GM18907 (cell line): ENCODE results near the gene ATG9A.
"Not testable (repeated sequence)": the region's sequence is repeated elsewhere in the genome, so short reads cannot be mapped to it uniquely, and the experiment has no call there.

ENCODE experiments used
- ATAC-seq: cut with Tn5 transposase; IDR thresholded peaks from one replicate; pipeline ENCODE4 v1.9.1; 2021; ENCODE audit warnings: mild to moderate bottlenecking, moderate library complexity; ENCODE audit not compliant: unreplicated experiment

The ATG9A gene

DNA sequence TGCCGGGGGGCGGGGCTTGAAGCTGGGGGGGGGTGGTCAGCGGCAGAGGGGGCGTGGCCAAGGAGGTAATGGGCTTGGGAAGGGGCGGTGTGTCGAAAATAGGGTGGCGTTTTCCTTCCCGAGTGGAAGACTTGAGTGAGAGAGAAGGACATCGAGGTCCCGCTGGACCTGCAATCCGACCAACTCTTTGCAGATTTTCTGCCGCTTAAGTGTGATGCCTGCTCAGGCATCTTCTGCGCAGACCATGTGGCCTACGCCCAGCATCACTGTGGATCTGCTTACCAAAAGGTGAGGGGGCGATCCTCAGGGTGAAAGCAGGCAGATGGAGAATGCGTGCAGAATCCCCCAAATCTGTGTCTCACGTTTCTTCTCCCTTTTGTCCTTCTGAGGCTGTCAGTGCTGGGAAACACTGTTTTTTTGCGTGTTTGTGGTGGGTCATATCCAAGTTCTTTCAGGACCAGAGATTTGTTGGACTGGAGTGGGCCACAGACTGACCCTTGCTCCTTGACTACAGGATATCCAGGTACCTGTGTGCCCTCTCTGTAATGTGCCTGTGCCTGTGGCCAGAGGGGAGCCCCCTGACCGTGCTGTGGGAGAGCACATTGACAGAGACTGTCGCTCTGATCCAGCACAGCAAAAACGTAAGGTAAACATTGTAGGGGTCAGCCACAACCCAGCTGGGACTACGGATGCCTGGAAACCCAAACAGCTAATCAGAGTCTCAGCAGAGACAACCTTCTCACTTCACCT lies 22.1 kb downstream of the ATG9A start:
- no peak for ATAC-seq

DNA sequence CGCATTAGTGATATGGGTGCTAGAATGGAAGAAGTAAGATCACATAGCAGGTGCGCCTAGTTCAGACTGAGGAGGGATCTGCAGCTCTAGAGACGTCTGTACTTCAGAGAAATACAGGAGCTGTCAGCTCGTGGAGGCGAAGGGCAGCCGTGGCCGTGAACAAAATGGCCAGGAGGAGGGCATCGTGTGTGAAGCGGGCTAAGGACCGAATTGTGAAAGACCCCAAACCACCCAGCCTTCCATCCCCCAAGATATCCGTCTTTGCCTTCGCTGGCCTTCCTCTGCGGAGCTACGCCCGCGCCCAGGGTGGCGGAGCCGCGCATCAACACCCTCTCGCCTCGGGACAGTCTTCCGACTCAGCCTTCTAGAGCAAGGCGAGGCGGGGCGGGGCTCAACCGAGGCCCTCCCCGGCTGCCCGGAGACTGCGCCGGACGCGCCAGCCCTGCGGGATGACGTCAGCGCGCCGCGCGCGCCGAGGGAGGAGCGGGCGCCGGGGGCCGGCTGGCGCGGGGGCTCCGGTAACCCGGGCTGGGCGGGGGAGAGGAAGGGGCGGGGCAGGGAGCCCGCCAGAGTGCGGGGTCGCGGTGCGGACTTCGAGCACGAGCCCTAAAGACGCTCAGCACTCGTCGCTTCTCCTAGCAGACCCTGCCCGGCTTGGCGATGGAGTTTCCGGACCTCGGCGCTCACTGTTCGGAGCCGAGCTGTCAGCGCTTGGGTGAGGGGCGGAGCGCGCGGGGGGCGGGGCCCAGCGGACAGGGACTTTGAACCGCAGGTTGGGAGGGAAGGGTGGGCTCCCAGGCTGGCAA lies 22.9 kb downstream of the ATG9A start, which contains the start of gene ZFAND2B:
Gene ZFAND2B (plus strand): TSS at position 455 of the 806 bp plus-strand sequence. CDS start 206 bp downstream, at position 661.
- ATAC-seq, result peak; percentile 95

DNA sequence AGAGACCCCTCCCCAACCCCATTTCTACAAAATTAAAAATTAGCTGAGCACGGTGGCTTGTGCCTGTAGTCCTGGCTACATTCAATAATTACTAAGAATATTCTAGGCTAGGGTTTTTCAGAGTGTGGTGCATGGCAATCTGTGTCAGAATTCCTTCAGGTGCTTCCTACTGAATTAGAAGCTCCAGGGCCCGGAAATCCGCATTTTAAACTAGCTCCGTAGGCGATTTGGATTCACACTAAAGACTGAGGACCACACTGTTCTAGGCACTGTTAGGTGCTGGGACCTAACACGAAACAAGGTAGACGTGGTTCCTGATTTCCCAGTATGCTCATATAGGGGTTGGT lies 23.5 kb downstream of the ATG9A start:
- ATAC-seq, result no peak

DNA sequence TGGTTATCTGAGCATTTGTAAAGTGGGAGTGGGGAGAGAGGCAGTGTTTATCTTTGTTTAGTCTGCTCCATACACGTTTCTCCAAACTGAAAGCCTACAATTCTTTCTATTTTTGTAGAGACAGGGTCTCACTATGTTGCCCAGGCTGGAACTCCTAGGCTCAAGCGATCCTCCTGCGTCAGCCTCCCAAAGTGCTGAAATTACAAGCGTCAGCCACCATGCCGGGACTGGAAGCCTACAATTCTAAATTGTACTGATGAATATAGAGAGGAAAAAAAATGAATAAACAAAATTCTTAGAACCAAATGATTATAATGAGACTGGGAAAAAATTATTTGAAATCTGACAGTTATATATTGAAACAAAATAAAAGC lies 24.3 kb downstream of the ATG9A start:
- no peak for ATAC-seq

DNA sequence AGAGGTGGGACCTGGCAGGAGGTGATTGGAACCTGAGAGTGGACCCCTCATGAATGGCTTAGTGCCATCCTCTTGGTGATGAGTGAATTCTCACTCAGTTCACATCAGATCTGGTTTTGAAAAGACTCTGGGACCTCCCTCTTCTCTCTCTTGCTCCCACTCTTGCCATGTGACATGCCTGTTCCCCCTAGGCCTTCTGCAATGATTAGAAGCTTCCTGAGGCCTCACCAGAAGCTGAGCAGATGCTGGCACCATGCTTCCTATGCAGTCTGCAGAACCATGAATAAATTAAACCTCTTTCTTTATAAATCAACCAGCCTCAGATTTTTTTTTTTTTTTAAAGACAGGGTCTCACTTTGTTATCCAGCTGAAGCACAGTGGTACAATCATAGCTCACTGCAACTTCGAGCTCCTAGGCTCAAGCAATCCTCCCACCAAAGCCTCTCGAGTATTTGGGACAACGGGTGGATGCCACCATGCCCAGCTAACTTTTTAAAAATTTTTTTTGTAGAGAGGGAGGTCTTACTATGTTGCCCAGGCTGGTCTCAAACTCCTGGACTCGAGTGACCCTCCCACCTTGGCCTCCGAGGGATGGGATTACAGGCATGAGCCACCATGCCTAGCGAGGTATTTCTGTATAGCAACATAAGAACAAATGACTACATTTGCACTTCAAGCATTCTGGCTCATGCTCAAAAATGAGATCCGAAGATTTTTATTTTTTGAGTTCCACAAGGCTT lies 24.8 kb downstream of the ATG9A start:
- no peak for ATAC-seq

DNA sequence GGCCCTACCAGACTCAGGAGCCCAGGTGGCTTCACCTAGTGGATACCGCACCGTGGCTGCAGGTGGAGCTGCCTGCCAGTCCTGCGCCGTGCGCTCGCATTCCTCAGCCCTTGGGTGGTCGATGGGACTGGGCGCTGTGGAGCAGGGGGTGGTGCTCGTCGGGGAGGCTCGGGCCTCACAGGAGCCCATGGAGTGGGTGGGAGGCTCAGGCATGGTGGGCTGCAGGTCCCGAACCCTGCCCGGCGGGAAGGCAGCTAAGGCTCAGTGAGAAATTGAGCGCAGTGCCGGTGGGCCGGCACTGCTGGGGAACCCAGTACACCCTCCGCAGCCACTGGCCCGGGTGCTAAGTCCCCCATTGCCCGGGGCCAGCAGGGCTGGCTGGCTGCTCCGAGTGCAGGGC lies 28.1 kb downstream of the ATG9A start:
- not testable (repeated sequence) for ATAC-seq

DNA sequence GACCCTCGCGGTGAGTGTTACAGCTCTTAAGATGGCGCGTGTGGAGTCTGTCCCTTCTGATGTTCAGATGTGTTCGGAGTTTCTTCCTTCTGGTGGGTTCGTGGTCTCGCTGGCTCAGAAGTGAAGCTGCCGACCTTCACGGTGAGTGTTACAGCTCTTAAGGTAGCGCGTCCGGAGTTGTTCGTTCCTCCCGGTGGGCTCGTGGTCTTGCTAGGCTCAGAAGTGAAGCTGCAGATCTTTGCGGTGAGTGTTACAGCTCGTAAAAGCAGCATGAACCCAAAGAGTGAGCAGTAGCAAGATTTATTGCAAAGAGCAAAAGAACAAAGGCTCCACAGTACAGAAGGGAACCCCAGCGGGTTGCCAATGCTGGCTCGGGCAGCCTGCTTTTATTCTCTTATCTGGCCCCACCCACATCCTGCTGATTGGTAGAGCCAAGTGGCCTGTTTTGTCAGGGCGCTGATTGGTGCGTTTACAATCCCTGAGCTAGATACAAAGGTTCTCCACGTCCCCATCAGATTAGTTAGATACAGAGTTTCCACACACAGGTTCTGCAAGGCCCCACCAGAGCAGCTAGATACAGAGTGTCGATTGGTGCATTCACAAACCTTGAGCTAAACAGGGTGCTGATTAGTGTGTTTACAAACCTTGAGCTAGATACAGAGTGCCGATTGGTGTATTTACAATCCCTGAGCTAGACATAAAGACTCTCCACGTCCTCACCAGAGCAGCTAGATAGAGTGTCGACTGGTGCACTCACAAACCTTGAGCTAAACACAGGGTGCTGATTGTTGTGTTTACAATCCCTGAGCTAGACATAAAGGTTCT lies 28.7 kb downstream of the ATG9A start:
- not testable (repeated sequence) for ATAC-seq

DNA sequence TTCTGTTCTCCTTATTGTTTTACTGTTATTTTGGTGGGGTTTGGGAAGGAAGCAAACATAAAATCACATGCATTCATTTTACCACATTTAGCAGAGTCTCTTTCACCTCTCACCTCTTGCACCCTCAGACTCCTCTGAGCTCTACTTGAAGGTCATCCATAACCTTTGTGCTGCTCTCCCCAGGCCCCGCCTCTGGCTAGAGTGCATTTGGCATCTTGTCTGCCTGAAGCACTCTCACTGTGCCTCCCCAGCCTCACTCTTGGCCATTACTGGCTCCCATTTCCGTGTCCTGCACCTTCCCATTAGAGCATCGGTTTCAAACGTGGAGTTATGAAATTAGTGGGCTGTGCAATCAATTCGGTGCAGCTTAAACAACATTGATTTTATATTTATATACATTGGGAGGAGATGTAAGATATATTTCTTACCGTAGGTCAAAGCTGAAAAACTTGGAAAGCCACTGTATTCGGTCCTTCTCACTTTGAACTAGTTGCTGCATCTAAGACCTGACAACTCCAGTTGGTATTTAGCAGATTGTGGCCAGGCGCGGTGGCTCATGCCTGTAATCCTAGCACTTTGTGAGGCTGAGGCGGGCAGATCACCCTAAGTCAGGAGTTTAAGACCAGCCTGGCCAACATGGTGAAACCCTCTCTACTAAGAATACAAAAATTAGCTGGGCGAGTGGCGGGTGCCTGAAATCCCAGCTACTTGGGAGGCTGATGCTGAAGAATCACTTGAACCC lies 29.8 kb downstream of the ATG9A start:
- no peak for ATAC-seq

DNA sequence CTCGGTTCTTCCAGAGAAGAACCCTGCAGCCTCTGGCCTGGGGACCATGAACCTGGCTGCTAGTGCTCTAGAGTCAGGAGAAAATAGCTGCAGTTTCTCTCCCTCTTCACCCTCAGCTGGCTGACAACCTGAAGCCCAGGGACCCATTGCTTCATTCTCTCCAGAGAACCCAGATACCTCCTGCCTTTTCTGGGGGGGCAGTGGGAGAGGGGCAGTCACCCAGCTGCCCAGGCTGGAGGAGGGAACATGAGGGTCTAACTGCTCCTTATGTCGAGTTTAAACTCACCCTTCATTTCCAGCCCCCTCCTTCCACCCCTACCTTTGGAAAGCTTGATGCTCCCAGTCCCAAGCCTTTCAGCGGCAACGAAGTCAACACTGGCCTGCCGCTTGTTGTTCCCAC lies 30.5 kb downstream of the ATG9A start:
- no peak for ATAC-seq

DNA sequence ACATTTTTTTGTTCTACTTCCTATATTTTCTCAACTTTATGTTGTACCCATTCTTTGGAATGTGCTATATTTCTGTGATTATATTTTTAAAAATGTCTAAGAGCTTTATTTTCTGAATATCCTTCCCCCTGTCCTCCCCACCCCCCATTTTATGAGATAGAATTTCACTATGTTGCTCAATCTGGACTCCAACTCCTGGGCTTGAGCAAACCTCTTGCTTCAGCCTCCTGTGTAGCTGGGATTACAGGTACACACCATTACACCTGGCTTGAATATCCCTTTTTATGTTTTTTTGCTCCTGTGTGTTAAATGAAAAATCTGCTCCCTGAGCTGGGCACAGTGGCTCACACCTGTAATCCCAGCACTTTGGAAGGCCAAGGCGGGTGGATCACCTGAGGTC lies 32.0 kb downstream of the ATG9A start:
- ATAC-seq, result no peak

DNA sequence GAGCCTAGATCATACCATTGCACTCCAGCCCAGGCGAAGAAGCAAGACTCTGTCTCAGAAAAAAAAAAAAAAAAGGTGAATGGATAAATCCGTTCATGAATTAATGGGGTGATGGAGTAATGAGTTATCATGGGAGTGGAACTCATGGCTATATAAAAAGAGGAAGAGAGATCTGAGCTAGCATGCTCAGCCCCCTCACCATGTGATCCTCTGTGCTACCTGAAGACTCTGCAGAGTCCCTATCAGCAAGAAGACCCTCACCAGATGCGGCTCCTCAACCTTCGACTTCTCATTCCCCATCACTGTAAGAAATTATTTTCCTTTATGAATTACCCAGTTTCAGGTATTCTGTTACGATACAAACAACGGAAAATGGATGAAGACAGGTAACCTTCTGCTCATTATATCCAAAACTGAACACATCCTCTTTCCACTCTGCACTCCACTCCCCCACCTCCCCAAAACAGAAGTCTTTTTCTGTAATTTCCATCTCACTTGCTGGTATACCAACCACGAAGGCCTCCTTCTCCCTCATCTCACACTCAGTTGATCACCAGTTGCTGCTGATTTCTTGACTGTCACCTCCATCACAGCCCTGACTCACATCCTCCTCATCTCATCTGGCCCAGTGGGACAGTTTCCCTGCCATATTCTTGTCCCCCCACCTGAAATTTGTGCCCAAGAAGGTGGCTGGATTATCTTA lies 42.5 kb downstream of the ATG9A start:
- ATAC-seq, result no peak

DNA sequence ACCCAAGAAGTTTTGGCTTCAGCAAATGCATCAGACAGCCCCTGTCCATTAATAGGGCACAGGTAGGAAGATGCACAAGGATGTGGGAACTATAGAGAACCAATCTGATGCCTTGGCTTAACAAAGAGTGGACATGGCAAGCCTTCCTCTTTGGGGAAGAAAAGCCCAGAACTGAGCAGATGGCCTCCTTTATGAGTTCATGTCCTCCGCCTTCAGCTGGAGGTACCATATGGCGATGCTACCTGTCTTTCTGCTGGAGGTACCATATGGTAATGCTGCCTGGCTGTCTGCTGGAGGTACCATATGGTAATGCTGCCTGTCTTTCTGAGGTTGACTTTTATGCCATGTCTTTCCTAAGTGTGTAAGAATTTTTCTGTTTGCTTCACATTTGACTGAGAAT lies 45.3 kb downstream of the ATG9A start:
- ATAC-seq, result no peak

DNA sequence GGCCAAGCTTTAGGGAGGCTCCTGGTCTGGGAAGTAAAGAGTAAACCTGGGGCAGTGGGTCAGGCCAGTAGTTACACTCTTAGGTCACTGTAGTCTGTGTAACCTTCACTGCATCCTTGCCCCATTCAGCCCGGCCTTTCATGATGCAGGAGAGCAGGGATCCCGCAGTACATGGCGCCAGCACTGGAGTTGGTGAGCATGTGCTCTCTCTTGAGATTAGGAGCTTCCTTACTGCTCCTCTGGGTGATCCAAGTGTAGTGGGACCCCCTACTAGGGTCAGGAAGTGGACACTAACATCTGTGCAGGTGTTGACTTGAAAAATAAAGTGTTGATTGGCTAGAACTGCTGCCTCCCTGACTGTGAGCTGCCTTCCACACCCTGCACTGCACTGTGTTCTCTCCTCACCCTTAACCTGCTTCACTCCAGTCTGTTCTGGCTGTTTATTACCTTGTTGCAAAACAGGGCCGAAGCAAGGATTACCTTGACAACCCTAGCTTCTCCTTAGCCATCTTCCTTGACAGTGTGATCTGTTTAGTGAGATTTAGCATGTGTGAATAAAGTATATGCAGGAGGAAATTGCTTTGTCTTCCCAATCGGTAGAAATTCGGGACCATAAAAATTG lies 46.2 kb downstream of the ATG9A start:
- ATAC-seq, result no peak

DNA sequence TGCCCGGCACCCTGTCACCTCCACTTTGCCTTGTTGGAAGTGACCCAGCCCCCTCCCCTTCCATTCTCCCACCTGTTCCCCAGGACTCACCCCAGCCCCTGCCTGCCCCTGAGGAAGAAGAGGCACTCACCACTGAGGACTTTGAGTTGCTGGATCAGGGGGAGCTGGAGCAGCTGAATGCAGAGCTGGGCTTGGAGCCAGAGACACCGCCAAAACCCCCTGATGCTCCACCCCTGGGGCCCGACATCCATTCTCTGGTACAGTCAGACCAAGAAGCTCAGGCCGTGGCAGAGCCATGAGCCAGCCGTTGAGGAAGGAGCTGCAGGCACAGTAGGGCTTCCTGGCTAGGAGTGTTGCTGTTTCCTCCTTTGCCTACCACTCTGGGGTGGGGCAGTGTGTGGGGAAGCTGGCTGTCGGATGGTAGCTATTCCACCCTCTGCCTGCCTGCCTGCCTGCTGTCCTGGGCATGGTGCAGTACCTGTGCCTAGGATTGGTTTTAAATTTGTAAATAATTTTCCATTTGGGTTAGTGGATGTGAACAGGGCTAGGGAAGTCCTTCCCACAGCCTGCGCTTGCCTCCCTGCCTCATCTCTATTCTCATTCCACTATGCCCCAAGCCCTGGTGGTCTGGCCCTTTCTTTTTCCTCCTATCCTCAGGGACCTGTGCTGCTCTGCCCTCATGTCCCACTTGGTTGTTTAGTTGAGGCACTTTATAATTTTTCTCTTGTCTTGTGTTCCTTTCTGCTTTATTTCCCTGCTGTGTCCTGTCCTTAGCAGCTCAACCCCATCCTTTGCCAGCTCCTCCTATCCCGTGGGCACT lies 46.9 kb downstream of the ATG9A start:
- ATAC-seq, result no peak

DNA sequence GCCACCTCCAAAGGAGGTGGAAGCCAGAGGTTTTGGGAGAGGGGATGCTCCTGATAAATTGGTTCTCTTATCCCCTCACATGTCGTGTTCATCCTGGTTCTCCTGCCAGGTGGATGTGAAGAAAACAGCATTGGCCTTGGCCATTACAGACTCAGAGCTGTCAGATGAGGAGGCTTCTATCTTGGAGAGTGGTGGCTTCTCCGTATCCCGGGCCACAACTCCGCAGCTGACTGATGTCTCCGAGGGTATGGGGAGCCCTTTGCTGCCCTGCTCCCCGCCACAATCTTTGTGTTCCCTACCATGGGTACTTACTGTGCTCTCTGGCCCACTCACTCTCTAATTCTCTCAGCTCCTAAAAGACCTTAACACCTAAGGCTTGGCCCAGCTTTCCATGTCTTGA lies 47.9 kb downstream of the ATG9A start:
- no peak for ATAC-seq

DNA sequence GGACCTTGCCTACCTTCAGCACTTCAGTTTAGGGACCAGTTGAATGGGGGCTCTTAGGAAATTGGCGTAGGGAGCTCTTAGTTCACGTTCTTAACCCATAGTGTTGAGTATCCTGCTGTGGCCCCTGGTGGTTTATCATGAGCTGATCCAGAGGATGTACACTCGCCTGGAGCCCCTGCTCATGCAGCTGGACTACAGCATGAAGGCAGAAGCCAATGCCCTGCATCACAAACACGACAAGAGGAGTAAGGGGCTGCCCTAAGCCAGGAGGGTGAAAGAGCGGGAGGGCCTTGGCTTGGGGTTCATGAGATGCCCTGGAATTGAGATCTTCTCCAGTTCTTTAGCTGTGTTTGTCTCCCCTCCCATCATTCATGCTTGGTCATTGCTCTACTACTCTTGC lies 48.5 kb downstream of the ATG9A start:
- no peak for ATAC-seq

DNA sequence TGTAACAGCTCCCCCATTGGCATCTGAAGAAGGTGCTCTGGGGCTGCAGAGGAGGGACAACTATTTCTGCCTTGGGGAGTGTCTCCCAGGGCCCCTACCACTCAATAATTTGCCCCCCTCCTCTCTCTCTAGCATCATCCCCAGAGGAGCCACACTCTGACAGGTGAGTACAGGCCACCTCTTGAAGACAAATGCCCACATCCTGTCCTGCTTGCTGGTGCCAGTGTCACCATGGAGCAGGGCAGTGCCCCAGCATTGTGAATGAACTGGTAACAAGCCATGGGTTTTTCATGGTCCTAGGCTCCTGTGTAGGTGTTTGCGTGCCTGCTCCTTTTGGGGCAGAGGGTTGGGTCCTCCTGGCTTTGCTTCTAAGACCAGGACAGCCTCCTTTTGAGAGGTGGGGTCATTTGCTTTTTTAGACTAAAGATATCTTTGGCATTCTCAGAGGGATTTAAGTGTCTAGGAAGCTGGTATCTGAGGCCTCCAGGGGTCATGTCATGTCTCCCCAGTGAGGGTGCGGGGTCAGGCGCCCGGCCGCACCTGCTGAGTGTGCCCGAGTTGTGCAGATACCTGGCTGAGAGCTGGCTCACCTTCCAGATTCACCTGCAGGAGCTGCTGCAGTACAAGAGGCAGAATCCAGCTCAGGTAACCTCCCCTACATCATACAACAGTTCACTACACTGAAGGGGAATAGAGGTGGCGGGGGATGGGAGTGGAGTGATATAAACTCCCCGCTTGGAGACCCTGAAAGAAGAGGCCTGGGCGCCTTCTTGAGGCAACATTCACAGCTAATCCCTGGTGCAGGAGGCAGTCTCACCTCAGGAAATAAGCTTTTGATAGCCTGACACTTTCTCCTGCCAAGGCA lies 49.6 kb downstream of the ATG9A start:
- no peak for ATAC-seq
